ENCODE measurements around the gene LAMC3.

The LAMC3 gene

GRCh38 chr9:131140112-131140511, 131.1 kb downstream of the LAMC3 start:
- H3K27me3 ChIP-seq (replicated peaks; ENCODE audit: control insufficient read depth, insufficient read depth, low read length) = no peaks in the 10 kb centered on the region
- H3K4me3 ChIP-seq (replicated peaks; ENCODE audit: low read depth, low read length) = no peak overlapping the region
- H3K36me3 ChIP-seq (ENCODE audit: control insufficient read depth, insufficient read depth, low read length) = peaks cover 14% of the 10 kb centered on the region
- no peak for DNase-seq (ENCODE audit: extremely low read depth, insufficient read length)
- TF ChIP-seq CTCF (IDR thresholded peaks at IDR 0.05; ENCODE audit: insufficient read depth, low read length, poor library complexity, severe bottlenecking) = no peak

- H3K4me3 ChIP-seq (replicated peaks; ENCODE audit: low read depth, low read length) = no peak overlapping the region
- H3K27me3 ChIP-seq (replicated peaks; ENCODE audit: control insufficient read depth, insufficient read depth, low read length) = no peaks in the 10 kb centered on the region
- TF ChIP-seq CTCF (IDR thresholded peaks at IDR 0.05; ENCODE audit: insufficient read depth, low read length, poor library complexity, severe bottlenecking) = no peak
- peaks cover 16% of the 10 kb centered on the region for H3K36me3 ChIP-seq (ENCODE audit: control insufficient read depth, insufficient read depth, low read length)
- DNase-seq (ENCODE audit: extremely low read depth, insufficient read length) = no peak
Observed at GRCh38 chr9:131140550-131140949, 131.6 kb downstream of the LAMC3 start.

- TF ChIP-seq CTCF (IDR thresholded peaks at IDR 0.05; ENCODE audit: insufficient read depth, low read length, poor library complexity, severe bottlenecking) = no peak
- no peaks in the 10 kb centered on the region for H3K27me3 ChIP-seq (replicated peaks; ENCODE audit: control insufficient read depth, insufficient read depth, low read length)
- peaks cover 13% of the 10 kb centered on the region for H3K36me3 ChIP-seq (ENCODE audit: control insufficient read depth, insufficient read depth, low read length)
- no peak for DNase-seq (ENCODE audit: extremely low read depth, insufficient read length)
- H3K4me3 ChIP-seq (replicated peaks; ENCODE audit: low read depth, low read length) = no peak overlapping the region
Observed at GRCh38 chr9:131142160-131142559, 133.2 kb downstream of the LAMC3 start.

Measured in GM06990 (cell line).